Mammary epithelial cell (primary cell): ENCODE measurements around the gene ABR.

Experiments
- CTCF ChIP-seq, 2 donors: IDR thresholded peaks in 1 of 2; conservative IDR thresholded peaks in 1 of 2; 2 replicates each; pipeline ENCODE4 v1.5.1; 2011 to 2012; ENCODE audit warnings: inconsistent platforms in 2 of 2, low read length in 2 of 2, mild to moderate bottlenecking in 2 of 2, control low read depth in 1 of 2, low read depth in 1 of 2; ENCODE audit not compliant: insufficient read depth in 1 of 2; ENCODE audit errors: extremely low read depth in 1 of 2
- EZH2 ChIP-seq: IDR thresholded peaks from 2 replicates; pipeline ENCODE4 v1.6.1; 2012; ENCODE audit warnings: low read length, inconsistent platforms, borderline replicate concordance

GRCh38 chr17:1146561-1147265 lies 33.1 kb downstream of the ABR start:
- TF ChIP-seq CTCF (conservative IDR thresholded peaks at IDR 0.05 in 1 of 2, IDR thresholded peaks at IDR 0.05 in 1 of 2; ENCODE audit: extremely low read depth in 1 of 2, insufficient read depth in 1 of 2, low read depth in 1 of 2, low read length in 2 of 2) (no peak), EZH2 (no peak)
